T1000 (cell line): ENCODE results near the gene MLEC.

ENCODE experiments used
- DNase-seq: peaks from one replicate; lab custom pipeline; 2025; ENCODE audit warnings: mixed read lengths; lab: John Stamatoyannopoulos, UW

The MLEC gene, protein sequence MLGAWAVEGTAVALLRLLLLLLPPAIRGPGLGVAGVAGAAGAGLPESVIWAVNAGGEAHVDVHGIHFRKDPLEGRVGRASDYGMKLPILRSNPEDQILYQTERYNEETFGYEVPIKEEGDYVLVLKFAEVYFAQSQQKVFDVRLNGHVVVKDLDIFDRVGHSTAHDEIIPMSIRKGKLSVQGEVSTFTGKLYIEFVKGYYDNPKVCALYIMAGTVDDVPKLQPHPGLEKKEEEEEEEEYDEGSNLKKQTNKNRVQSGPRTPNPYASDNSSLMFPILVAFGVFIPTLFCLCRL

DNA sequence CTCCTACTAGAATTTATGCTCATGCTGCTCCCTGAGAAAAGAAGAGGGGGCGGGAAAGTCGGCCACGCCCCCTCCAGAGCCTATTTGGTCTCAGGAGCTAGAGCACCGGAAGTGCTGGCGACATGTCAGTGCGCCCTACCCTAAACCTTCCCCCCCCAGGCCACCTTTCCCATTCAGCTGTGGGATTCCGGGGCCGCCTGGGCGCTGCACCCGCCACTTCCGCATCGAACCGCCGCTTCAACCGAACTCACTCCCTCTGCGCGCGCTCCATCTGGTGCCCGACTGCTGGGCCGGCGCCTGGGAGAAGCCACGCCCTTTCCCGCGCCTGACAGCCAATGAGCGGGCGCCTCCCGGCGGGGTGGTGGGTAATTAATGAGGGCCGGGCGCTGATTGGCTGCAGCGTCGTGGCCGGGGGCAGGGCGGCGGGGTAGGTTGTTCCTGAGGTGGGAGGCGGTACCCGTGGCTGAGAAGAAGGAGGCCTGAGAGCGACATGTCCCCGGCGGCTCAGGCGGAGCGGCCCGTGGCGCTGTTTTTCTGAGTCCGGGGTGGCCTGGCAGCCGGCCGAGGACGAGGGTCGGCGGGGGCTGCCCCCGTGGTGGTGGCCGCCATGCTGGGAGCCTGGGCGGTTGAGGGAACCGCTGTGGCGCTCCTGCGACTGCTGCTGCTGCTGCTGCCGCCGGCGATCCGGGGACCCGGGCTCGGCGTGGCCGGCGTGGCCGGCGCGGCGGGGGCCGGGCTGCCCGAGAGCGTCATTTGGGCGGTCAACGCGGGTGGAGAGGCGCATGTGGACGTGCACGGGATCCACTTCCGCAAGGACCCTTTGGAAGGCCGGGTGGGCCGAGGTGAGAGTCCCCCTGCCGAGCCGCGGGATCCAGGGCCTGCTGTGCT, at the start of gene MLEC:
Gene MLEC, plus strand, starts transcription at position 460 of the 888 bp plus-strand sequence. Its CDS starts 148 bp downstream, at position 608.
- DNase-seq: peak; percentile 97

DNA sequence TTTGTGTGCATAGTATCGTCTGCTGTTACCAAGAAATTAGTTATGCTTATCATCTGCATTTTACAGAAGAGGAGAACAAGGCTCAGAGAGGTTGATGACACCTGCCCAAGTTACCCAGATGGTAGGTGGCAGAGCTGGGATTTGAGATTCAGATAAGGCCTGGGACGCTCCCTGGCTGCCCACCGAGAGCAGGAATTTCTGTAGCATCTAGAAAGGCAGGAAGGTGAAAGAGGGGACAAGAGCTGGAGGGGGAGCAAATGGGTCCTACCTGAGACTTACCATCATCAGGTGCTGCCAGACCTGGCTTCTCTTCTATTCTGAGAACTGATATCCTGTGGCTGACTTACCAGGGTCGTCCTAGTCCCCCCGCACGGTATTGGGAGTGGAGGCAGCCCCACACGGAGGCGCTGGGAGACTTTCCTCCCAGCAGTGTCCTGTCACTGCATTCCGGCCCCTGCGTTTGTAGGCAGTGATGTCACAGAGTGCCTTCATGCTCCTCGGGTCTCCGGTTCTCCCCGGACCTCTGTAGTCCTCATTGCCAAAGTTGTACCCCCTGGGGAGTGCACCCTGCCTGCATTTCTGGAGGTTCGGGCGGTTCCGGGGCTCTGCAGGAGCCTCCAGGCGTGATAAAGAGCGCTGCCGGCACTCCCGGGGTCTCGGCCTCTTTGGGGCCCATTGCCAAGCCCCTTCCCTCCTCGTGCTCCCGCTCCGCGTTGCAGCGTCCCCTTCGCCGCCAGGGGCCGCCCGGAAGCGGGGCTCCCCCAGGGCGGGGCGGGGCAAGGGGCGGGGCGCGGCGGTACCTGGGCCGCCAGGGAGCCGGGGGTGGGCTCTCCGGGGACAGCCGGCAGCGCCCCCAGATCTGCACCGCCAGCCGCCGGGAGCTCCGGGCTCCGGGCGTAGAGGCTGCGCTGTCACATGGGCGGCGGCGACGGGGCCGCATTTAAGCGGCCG, 46.9 kb upstream of the MLEC start, which contains the start of gene CABP1:
Gene CABP1, plus strand, starts transcription at position 856 of the 951 bp plus-strand sequence. Its CDS starts 60 bp downstream, at position 916.
- DNase-seq: no peak

GRCh38 chr12:120640861-120641833, 45.8 kb upstream of the MLEC start:
- DNase-seq: no peak

DNA sequence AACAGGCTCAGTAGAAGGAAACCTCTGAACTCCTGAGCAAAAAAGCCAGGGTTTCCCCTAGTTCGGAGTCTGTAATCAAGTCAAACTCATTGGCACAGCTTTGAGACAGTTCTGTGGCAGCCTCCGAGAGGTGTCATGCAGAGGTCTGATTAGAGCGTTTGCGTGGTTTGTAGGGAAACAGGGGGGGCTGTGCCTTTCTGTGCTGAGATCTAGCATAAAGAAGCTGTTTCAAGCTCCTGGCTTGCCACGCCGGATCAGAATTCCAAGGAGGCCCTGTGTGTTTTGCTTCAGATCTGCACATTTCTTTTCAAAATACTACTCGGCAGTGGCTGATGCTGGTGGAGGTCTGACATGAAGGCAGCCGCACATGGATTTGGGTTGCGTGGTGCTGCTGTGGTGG, 44.8 kb upstream of the MLEC start:
- no peak for DNase-seq

DNA sequence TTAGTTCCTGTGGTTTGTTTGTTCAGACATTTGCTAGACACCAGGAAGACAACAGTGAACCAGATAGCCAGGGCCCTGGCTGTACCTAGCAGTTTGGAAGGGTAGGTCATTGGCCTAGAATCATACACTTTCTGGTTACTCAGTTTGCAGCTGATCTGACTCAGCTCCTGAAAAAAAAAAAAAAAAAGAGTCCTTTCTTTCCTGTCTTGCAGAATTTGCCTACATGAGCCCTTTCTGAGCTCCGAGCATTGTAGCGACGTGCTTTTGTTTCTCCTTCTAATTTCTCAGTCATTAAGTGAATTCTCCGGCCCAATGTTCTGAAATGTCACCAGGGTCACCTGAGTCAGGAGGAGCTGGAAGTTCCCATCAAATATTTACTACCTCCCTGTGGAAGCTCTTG, 44.1 kb upstream of the MLEC start:
- no peak for DNase-seq

GRCh38 chr12:120643574-120643973, 43.4 kb upstream of the MLEC start:
- no peak for DNase-seq

DNA sequence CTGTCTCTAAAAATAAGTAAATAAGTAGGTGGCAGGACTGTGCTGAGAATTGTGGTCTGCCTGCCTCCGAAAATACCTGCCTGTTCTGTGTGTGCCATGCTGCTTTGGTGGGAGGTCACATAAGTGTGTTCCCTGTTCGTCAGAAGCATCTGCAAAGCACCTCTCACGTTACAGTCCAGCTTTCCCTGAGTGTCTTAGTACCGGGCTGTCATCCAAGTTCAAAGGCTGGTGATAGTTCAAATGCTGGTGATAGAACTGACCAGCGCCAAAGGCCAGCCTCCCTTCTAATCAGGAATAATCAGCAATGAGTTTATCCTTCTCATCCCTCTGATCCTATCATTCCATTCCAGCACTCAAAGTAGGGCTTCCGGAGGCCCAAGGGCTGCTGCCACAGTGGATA, 40.9 kb upstream of the MLEC start:
- no peak for DNase-seq

GRCh38 chr12:120647375-120647755, 39.6 kb upstream of the MLEC start:
- DNase-seq: no peak

- DNase-seq: no peak
Observed at GRCh38 chr12:120649442-120650232, 37.3 kb upstream of the MLEC start.

- no peak for DNase-seq
Observed at GRCh38 chr12:120650233-120650690, 36.7 kb upstream of the MLEC start.

DNA sequence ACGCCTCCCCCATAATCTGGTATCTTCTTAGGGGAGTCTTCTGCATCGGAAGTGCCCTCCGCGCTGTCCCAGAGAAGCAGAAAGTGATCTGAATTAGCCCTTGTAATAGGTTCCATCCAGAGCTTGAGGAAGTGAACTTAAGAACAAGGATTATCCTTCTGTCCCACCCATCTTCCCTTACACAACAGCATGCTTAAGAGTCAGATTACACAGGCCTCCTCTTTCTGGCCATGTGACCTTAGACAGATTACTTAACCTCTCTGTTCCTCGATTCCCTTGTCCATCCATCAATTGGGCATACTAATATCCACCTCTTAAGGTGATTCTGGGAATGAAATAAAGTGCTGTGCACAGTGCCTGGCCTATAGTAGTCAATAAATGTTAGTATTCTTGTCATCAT, 35.1 kb upstream of the MLEC start:
- DNase-seq: no peak

DNA sequence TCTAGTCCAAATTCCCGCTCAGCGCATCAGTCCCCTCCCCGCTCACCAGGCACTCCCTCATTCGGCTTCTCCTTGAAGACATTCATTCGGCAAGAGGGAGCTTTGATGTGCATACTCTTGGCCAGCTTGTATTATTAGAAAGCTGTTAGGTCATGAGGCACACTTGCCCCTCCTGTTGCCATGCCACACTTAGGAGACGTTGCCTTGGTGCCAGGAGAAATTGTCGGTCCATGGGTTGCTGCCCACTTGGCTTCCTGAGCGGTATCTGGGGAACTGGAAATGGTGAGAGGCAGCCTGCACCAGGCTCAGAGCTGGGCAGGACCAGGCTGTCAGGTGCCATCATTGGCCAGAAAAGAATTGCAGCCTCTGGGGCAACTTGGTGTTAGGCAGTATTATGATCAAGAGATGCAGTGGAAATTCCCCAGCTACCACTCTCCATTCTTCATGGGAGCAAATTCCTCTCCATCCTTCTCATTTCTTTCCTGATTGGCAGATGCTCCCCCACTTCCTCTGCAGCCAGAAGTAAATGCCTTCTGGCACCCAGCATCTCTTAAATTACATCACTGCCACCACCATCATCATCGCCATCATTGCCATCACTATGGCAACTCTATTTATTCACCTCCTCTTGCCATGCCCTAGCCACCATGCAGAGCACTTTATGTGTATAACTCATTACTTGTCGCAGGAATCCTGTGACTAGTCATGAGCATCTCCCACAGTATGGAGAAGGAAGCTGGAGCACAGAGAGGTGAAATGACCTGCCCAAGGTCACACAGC, 34.1 kb upstream of the MLEC start:
- DNase-seq: no peak

- no peak for DNase-seq
Observed at GRCh38 chr12:120653611-120654010, 33.3 kb upstream of the MLEC start.

DNA sequence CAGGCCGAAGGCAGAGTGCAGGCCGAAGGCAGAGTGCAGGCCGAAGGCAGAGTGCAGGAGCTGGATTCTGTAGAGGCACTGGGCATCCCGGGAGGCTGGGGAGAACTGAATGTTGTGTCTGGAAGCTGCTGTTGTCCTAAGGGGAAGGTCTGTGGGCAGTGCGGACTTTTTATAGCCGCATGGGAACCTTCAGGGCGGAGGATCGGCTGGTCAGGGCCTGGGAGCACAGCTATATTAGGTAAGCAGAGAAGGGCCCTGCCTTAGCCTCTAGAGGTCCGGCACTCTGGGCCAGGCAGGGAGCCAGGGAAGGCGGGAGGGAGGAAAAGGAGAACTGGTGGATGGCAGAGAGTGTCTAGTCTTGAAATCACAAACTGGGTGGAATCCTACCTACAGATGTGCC, 32.3 kb upstream of the MLEC start:
- no peak for DNase-seq

DNA sequence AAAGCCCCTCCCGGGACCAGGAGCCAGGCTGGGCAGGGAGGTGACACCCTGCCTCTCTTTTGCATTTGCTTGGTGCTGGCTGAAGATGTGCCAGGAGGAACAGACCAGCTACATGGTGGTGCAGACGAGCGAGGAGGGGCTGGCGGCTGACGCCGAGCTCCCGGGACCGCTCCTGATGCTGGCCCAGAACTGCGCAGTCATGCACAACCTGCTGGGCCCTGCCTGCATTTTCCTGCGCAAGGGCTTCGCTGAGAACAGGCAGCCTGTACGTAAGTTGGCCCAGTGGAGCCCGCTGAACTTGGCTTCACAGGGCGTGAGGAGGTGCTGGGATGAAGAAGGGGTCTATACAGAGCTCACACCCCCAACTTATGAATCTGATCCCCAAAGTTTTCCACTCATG, 30.9 kb upstream of the MLEC start:
- DNase-seq: no peak

DNA sequence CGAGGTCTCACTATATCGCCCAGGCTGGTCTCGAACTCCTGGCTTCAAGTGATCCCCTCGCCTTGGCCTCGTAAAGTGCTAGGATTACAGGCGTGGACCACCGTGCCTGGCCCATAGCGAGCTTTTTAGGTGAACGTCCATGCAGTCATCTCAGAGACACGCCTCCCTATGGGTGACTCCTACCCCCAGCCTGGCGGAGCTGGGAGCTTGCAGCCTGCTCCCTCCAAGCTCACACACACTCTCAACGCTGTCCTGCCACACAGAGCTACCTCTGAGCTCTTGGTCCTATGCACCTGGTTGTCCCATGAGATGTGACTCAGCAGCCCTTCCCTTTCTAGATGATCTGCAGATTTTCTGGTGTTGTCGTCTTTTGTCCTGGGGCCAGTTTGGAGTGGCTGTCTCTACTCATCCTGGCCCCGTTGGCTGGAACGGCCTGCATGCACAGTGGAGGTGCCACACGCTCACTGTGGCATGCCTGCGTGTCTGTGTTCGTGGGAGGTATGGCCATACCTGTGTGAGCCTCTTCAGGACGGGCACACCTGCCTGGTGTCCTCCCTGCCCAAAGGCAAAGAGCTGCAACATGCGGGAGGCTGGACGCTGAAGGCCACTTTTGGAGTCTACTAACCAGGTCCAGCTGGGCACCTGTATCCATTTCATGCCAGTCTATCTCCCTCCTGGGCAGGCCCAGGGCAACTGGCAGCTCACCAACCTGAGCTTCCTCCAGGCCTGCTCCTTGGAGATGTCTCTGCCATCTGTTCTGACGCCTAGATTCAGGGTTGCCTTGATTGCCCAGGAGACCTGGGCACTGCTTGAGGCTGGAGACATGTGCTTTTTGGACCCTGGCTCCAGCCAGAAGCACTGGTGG, 28.4 kb upstream of the MLEC start:
- DNase-seq: no peak

DNA sequence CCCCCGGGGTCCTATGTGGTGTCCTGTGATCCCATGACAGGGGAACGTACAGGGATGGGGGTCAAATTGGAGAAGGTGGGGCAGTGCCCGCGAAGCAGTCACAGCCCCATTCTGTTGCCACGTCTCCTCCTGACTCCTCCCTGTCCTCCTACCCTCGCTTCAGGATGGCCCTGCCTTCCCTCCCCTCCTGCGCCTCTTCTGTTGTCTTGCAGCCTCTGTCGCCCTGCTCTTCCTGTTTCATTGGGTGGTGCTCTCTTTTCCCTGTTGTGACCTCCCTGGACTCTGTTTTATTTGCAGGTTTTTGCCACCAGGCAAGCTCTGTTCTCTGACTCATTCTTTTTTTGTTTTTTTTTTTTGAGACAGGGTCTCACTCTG, 27.8 kb upstream of the MLEC start:
- no peak for DNase-seq

DNA sequence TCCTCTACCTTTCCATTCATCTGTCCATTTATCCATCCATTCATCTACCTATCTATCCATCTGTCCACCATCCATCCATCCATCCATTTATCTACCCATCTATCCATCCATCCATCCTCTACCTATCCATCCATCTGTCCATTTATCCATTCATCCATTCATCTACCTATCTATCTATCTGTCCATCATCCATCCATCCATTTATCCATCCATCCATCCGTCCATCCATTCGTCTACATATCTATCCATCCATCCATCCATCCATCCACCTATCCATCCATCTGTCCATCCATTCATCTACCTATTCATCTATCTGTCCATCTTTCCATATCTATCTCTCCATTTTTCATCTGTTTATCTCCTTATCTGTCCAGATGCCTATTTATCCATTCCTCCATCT, 25.5 kb upstream of the MLEC start:
- DNase-seq: no peak
